ENCODE results near the gene PRDM7.
"Not testable (repeated sequence)": the region's sequence is repeated elsewhere in the genome, so short reads cannot be mapped to it uniquely, and the experiment has no call there.

PRDM7 gene

DNA sequence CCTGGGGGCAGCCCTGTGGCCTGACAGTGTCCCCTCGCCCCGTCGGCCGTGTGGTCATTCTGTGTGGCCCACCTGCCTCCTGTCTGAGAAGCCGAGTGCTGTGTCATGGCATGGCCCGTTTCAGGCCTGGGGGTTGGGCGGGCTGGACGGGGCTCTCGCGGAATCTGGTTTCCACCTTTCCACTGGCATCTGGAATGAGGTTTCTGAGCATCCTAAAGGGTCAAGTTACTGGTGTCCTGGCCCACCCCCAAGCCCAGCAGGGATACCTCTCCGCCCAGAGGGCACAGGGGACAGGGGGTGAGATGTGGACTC lies 65.7 kb downstream of the PRDM7 start:
- no peak for DNase-seq

GRCh38 chr16:90010676-90011507 lies 66.2 kb downstream of the PRDM7 start:
- no peak for DNase-seq

DNA sequence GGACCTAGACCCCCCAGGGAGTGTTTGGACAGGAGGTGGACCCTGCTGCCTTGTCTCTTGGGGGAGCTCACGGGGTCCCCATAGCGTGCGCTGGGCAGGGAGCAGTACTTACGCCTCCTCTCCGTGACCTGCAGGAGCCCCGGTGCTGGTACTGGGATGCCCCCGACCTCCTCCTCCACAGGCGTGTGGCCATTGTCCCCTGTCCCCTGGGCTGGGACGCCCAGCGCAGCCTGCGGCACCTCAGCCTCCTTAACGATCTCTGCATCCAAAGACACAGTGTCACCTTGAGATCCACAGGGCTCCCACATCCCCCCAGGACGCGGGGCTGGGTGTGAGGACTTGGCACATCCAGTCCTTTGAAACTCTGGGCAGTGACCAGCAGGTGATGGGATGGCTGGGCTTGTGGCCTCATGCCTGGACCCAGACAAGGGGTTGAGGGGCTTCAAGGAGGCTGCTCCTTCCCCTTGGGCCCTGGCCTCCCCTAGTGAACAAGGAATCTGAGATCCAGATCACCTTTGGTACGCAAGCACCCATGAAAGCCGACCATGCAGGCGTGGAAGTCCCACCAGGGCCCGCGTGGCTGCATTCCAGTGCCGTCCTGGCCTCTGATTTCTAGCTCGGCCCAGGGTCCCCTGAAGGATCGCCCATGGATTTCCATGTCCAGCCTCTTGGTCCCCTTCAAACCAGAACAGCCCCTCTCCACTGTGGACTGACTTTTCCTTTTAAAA lies 67.8 kb downstream of the PRDM7 start:
- no peak for DNase-seq

- peak; percentile 8 for DNase-seq
These were observed 68.4 kb downstream of the PRDM7 start for GRCh38 chr16:90008708-90009145.

GRCh38 chr16:90007635-90008234 lies 69.4 kb downstream of the PRDM7 start:
- DNase-seq: not testable (repeated sequence)

DNA sequence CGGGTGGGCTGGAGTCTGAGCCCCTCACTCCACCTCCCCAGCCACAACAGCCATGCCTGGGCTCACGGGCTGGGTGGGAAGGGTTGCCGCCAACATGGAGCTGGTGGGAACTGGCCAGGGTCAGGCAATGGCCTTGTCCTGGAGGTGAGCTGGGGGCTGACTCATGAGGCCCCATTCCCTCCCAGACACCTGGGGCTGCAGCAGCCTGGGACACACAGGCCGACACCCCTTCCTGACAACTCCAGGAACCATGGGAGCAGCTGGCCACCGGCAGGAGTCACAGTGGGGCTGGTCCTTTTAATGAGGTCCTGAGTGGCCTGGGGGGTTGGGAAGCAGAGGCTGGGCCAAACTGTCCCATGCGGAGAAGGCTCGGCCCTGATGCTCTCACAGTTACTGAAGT lies 70.1 kb downstream of the PRDM7 start:
- no peak for DNase-seq
